ENCODE results near the gene DLGAP1.
"Not testable (repeated sequence)": the region's sequence is repeated elsewhere in the genome, so short reads cannot be mapped to it uniquely, and the experiment has no call there.

Gene DLGAP1

GRCh38 chr18:4074647-4075046 lies 380.5 kb downstream of the DLGAP1 start:
- DNase-seq (ENCODE audit: low read depth): no peak

- DNase-seq (ENCODE audit: low read depth): no peak
Measured at GRCh38 chr18:4069183-4069582, 385.9 kb downstream of the DLGAP1 start.

DNA sequence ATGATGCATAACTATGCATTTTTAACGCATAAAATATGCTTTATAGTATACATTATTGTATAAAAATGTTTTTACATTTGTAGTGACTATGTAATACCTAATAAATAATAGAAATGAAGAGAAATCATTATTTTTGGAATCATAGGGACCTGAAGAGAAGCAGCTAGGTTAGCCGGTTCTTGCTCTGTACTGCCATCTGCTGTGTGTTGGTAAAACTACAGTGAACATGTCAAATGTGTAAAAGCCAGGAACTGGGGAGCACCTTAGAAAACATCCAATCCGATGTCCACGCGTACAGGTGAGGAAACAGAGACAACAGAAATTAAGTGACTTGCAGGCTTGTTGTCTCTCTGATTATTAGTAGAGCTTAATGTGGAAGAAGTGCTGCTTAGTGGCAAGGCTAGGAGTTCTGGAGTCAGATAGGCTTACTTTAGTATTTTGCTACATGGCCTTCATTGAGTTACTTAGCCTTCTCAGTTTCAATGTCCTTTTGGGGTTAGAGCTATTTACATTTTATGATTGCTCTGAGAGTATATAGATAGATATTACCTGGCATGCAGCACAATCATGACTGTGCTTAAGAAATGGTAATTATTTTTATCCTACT lies 386.5 kb downstream of the DLGAP1 start:
- peak; percentile 10 for DNase-seq (ENCODE audit: low read depth)

DNA sequence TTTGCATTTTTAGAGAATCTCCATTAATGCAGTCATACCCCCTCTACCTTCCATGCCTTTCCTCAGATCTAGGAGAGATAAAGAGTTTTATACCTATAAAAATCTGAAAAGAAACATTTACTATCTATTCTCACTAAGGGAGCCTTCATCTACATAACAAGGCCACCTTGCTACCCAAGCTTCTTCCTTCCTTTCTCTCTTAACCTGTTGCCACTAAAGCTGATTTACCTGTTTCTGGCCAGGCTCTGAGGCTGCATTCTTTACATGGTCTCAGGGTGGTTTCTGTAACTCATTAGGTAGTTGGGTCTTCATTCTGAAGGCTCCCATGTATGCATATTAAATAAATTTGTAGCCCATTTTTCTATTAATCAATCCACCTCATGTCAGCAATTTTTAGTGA lies 391.6 kb downstream of the DLGAP1 start:
- DNase-seq (ENCODE audit: low read depth): no peak

DNA sequence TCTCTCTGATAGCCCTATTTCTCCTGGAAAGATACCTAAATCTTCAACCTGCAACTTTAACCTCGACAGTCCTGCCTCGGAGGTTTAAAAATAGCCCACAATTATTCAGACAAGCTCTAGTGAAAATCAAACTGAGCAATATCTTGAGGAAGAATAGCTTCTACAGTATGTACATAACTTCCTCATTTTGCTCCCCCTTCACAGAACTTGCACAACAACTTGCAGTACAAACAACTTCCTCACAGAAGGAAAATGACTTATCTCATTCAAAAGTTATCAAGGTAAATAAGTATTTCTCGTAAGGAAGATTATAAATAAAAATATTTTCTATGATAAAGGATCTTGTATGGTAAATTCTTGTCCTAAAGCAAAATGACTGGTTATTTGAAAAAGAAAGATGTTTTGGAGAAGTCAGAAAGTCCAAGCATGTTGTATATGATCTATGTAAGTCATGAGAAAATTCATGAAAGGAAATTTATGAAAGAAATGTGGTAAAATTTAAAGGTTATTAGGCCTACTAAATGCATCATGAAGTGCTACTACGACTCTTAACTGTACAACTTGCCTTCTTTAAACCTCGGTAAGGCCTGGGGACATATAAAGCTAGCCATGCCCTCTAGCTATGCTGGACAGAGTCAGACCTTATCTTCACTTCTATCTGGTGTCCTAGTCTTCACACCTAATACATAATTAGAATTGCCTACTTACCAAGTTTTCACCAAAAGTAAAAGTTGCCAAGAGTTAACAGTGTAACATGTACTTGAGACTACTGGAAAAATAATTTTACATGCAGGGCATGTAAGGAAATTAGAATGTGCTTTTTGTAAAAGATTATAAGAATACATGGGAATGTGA lies 394.5 kb downstream of the DLGAP1 start:
- DNase-seq (ENCODE audit: low read depth): no peak

DNA sequence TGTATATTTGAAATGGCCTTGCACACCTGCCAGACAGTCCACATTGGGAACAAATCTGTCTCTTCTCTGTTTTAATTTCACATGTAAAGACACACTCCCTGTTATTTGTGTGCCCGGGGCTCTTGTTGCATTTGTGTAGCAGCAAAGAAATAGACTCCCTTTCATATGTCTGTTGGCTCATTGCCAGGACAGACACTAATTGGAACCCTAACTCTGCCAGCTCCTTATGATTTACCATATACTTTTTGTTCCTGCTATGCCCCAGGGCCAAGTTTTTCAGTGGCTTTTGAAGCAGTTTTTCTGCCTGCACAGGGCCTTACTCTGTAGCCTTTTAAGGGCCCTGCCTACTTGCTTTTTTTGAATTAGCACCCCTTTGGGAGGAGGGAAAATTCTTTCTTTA lies 396.9 kb downstream of the DLGAP1 start:
- no peak for DNase-seq (ENCODE audit: low read depth)

GRCh38 chr18:4040391-4041092 lies 414.6 kb downstream of the DLGAP1 start:
- no peak for DNase-seq (ENCODE audit: low read depth)

- DNase-seq (ENCODE audit: low read depth): no peak
Measured at GRCh38 chr18:4035521-4035920, 419.6 kb downstream of the DLGAP1 start.

- DNase-seq (ENCODE audit: low read depth): not testable (repeated sequence)
Measured at GRCh38 chr18:4034815-4035214, 420.3 kb downstream of the DLGAP1 start.

DNA sequence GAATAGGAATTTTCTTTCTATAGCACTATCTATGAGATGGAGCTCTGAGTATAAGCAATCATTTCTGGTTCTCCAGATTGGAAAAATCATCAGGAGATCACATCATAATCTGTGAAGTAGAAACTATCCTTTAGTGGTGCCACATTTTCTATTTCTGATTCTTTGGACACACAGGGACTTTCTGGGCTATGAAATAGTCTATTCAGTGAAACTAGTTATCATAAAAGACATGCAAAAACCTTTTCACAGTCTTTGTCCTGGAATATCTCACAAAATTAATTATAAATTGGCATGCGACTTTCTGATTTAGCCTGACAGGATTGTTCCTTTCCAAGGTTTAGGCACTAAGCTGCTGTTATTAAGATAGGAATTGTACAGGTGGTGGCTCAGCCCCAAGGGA lies 428.6 kb downstream of the DLGAP1 start:
- DNase-seq (ENCODE audit: low read depth): no peak

GRCh38 chr18:4024702-4025101 lies 430.4 kb downstream of the DLGAP1 start:
- no peak for DNase-seq (ENCODE audit: low read depth)

DNA sequence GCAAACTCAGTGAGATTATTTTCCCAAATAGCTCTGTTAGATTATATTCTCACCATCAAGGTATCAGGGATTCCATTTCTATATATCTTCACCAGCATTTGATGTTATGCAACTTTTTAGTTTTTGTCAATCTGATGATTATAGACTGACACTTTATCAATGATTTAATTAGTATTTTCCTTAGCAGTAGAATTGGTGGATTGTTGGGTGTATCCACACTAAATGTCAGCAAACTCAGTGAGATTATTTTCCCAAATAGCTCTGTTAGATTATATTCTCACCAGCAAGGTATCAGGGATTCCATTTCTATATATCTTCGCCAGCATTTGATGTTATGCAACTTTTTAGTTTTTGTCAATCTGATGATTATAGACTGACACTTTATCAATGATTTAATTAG lies 432.4 kb downstream of the DLGAP1 start:
- DNase-seq (ENCODE audit: low read depth): not testable (repeated sequence)

DNA sequence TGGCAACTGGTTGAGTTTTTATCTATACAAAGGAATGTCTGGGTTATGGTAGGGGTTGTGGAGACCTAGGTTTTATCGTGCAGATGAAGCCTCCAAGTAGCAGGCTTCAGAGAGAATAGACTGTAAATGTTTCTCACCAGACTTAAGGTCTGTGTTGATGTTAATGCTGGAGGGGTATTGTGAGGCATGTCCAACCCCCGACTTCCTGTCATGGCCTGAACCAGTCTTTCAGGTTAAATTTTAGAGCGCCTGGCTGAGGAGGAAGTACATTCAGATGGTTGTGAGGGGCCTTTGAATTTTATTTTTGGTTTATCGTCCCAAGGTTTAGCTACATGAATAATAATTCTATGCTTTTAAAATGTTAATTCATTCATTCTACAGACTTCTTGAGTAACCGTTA lies 435.1 kb downstream of the DLGAP1 start:
- no peak for DNase-seq (ENCODE audit: low read depth)

- no peak for DNase-seq (ENCODE audit: low read depth)
Measured at GRCh38 chr18:4017480-4017879, 437.6 kb downstream of the DLGAP1 start.

GRCh38 chr18:4016391-4017049 lies 438.6 kb downstream of the DLGAP1 start:
- no peak for DNase-seq (ENCODE audit: low read depth)

GRCh38 chr18:4007846-4008245 lies 447.3 kb downstream of the DLGAP1 start:
- no peak for DNase-seq (ENCODE audit: low read depth)

- no peak for DNase-seq (ENCODE audit: low read depth)
Measured at GRCh38 chr18:4004183-4004829, 450.8 kb downstream of the DLGAP1 start.

- peak; percentile 18 for DNase-seq (ENCODE audit: low read depth)
Measured at GRCh38 chr18:3998698-3999333, 456.3 kb downstream of the DLGAP1 start.

- peak; percentile 25 for DNase-seq (ENCODE audit: low read depth)
Measured at GRCh38 chr18:3995476-3996102, 459.5 kb downstream of the DLGAP1 start.

GRCh38 chr18:3993941-3994687 lies 461.0 kb downstream of the DLGAP1 start:
- DNase-seq (ENCODE audit: low read depth): no peak

Data from GM04504 (cell line).